HL-60 (cell line): ENCODE results near the gene SIX4.

Source experiments
- CTCF ChIP-seq: IDR thresholded peaks from one replicate; pipeline ENCODE4 v1.5.1; 2011; ENCODE audit warnings: low read length, control low read depth, inconsistent platforms; ENCODE audit not compliant: insufficient read depth
- GABPA ChIP-seq: IDR thresholded peaks from 2 replicates; pipeline ENCODE4 v1.6.1; 2012; ENCODE audit warnings: low read depth
- POLR2AphosphoS5 ChIP-seq: IDR thresholded peaks from 2 replicates; pipeline ENCODE4 v1.6.1; 2012; ENCODE audit warnings: low read depth
- REST ChIP-seq: IDR thresholded peaks from 2 replicates; pipeline ENCODE4 v1.6.1; 2012; ENCODE audit warnings: low read depth; ENCODE audit not compliant: insufficient replicate concordance

- TF ChIP-seq GABPA (no peak), CTCF (no peak), POLR2AphosphoS5 (no peak), REST (no peak)
Measured at GRCh38 chr14:60691383-60692113, 32.6 kb downstream of the SIX4 start.
